Measurements from ENCODE around the gene ADAM30.

Gene ADAM30

GRCh38 chr1:119896303-119896702, at the start of gene ADAM30:
Gene ADAM30 (minus strand): TSS chr1:119896515. CDS start chr1:119896336, 179 bp downstream.
- DNase-seq: no peak

GRCh38 chr1:119943216-119943615, 46.9 kb upstream of the ADAM30 start:
- DNase-seq: no peak

- DNase-seq: no peak
Measured at GRCh38 chr1:119941392-119941791, 45.1 kb upstream of the ADAM30 start.

- DNase-seq: no peak
Measured at GRCh38 chr1:119940697-119941096, 44.4 kb upstream of the ADAM30 start.

GRCh38 chr1:119937198-119937597, 40.9 kb upstream of the ADAM30 start:
- DNase-seq: no peak

GRCh38 chr1:119935915-119936314, 39.6 kb upstream of the ADAM30 start:
- DNase-seq: no peak

GRCh38 chr1:119935373-119935772, 39.1 kb upstream of the ADAM30 start:
- DNase-seq: no peak

- DNase-seq: no peak
Measured at GRCh38 chr1:119933397-119933796, 37.1 kb upstream of the ADAM30 start.

GRCh38 chr1:119929643-119930315, 33.5 kb upstream of the ADAM30 start:
- DNase-seq: no peak

- DNase-seq: no peak
Measured at GRCh38 chr1:119926553-119926952, 30.2 kb upstream of the ADAM30 start.

- DNase-seq: no peak
Measured at GRCh38 chr1:119924948-119925898, 28.9 kb upstream of the ADAM30 start.

GRCh38 chr1:119920104-119920968, 24.0 kb upstream of the ADAM30 start:
- no peak for DNase-seq

GRCh38 chr1:119919241-119919640, 22.9 kb upstream of the ADAM30 start:
- DNase-seq: no peak

- DNase-seq: no peak
Measured at GRCh38 chr1:119918301-119918700, 22.0 kb upstream of the ADAM30 start.

- no peak for DNase-seq
Measured at GRCh38 chr1:119917304-119918055, 21.2 kb upstream of the ADAM30 start.

- DNase-seq: no peak
Measured at GRCh38 chr1:119915517-119915916, 19.2 kb upstream of the ADAM30 start.

GRCh38 chr1:119914071-119914470, 17.8 kb upstream of the ADAM30 start:
- DNase-seq: no peak

- no peak for DNase-seq
Measured at GRCh38 chr1:119912963-119913362, 16.6 kb upstream of the ADAM30 start.

GRCh38 chr1:119911775-119912174, 15.5 kb upstream of the ADAM30 start:
- DNase-seq: no peak

- no peak for DNase-seq
Measured at GRCh38 chr1:119910618-119911017, 14.3 kb upstream of the ADAM30 start.

GRCh38 chr1:119909890-119910596, 13.7 kb upstream of the ADAM30 start:
- DNase-seq: no peak

- DNase-seq: no peak
Measured at GRCh38 chr1:119908661-119909060, 12.3 kb upstream of the ADAM30 start.

Measured in CD4-positive, alpha-beta T cell treated with Interleukin-17A for 4 hours (primary cell).